NT2/D1 (cell line): Measurements from ENCODE around the gene NCKIPSD.

Experiments
- DNase-seq: peaks from one replicate; pipeline ENCODE4 v3.0.0-alpha.2; 2011; ENCODE audit warnings: low read depth, low spot score
- H3K27me3 ChIP-seq: 2 replicates; pipeline ENCODE4 v1.6.0; 2011; ENCODE audit warnings: mild to moderate bottlenecking; ENCODE audit not compliant: insufficient read length, insufficient read depth
- H3K36me3 ChIP-seq: 2 replicates; pipeline ENCODE4 v1.6.1; 2011; ENCODE audit warnings: mild to moderate bottlenecking, low read length, mixed read lengths; ENCODE audit not compliant: insufficient read depth, insufficient read length
- H3K4me1 ChIP-seq: 2 replicates; pipeline ENCODE4 v1.5.1; 2011; ENCODE audit not compliant: insufficient read depth, insufficient read length
- H3K4me3 ChIP-seq: 2 replicates; pipeline ENCODE4 v1.5.1; 2011; ENCODE audit warnings: low read depth; ENCODE audit not compliant: insufficient read length
- H3K9ac ChIP-seq: 2 replicates; pipeline ENCODE4 v1.6.0; 2011; ENCODE audit warnings: low read depth; ENCODE audit not compliant: insufficient read length
- H3K9me3 ChIP-seq: 2 replicates; pipeline ENCODE4 v1.5.1; 2011; ENCODE audit warnings: mild to moderate bottlenecking, low read length; ENCODE audit not compliant: insufficient read depth
- SUZ12 ChIP-seq: IDR thresholded peaks from 2 replicates; pipeline ENCODE4 v1.6.1; 2011; ENCODE audit not compliant: insufficient read length, insufficient read depth; ENCODE audit errors: extremely low read depth
- YY1 ChIP-seq: IDR thresholded peaks from 2 replicates; pipeline ENCODE4 v1.6.1; 2011; ENCODE audit not compliant: insufficient read length, insufficient read depth
- ZNF274 ChIP-seq: IDR thresholded peaks from 2 replicates; pipeline ENCODE4 v1.6.1; 2011; ENCODE audit warnings: mild to moderate bottlenecking, low read depth, low read length

NCKIPSD gene

GRCh38 chr3:48660800-48661400 lies 24.8 kb downstream of the NCKIPSD start:
- Histone ChIP-seq H3K4me3 (no peak overlapping the region), H3K4me1 (peaks cover 13% of the 10 kb centered on the region), H3K9ac (no peak overlapping the region), H3K27me3 (peaks cover 7% of the 10 kb centered on the region), H3K9me3 (no peaks in the 10 kb centered on the region), H3K36me3 (peaks cover 36% of the 10 kb centered on the region)
- TF ChIP-seq YY1 (no peak), ZNF274 (no peak), SUZ12 (no peak)
- DNase-seq, result no peak

- peak overlapping the region; percentile 28 for H3K9ac ChIP-seq
- peaks cover 57% of the 10 kb centered on the region for H3K36me3 ChIP-seq
- TF ChIP-seq YY1 (no peak), ZNF274 (no peak), SUZ12 (no peak)
- peaks cover 10% of the 10 kb centered on the region for H3K4me1 ChIP-seq
- H3K9me3 ChIP-seq, result no peaks in the 10 kb centered on the region
- DNase-seq, result no peak
- peaks cover 8% of the 10 kb centered on the region for H3K27me3 ChIP-seq
- H3K4me3 ChIP-seq, result no peak overlapping the region
Measured at GRCh38 chr3:48656841-48657281, 28.9 kb downstream of the NCKIPSD start.

DNA sequence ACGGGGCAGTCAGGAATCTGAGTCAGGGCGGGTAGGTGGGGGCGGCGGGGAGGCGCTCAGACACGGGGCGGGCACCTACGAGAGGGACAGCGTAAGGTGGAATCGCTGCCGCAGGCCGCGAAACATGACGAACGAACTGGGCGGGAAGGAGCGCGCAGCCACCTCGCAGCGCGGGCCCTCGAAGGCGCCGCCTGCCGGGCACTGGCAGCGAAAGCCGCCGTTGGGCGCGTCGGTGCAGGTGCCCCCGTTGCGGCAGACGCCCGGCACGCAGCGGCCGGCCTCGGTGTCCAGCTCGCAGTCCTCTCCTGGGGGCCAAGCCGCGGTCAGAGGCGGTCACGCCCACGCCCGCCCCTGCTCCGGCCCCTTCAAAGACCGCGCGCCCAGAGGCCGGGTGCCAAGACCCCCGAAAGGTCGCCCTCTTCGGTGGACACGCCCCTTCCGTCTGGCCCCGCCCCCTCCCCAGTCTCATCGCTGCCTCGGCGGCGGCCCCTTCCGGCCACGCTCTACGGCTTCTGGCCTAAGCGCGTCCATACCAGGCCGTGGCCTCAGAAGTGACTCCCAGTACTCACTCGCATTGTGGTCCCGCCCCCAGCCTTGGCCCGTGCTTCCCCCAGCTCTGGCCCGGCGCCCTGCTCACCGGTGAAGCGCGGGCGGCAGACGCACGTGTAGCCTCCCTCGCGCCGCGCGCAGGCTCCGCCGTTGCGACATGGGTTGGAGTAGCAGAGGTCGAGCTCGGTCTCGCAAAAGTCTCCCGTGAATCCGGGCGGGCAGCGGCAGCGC lies 29.5 kb downstream of the NCKIPSD start:
- Histone ChIP-seq H3K9me3 (no peaks in the 10 kb centered on the region), H3K4me1 (peaks cover 9% of the 10 kb centered on the region), H3K36me3 (peaks cover 57% of the 10 kb centered on the region), H3K4me3 (no peak overlapping the region), H3K27me3 (peaks cover 7% of the 10 kb centered on the region), H3K9ac (peak overlapping the region; percentile 28)
- DNase-seq, result peak; percentile 68
- TF ChIP-seq ZNF274 (no peak), YY1 (no peak), SUZ12 (no peak)

DNA sequence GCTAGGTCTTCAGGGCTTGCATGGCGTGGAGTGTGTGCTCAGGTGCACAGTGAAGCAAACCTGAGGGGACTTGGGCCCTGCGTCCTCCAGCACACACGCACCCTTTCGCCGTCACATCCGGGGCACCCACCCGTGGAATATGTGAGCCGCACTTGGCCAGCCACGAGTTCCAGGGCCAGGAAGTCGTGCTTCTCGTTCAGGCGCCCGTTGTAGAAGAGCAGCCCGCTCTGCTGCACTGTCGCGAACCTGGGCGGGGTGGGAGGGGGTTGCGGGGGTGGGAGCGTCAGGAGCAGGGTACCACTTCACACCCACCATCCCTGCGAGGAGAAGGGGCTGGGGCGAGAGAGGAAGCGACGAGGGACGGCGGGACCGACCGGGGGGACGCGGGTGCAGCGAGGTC lies 30.1 kb downstream of the NCKIPSD start:
- H3K27me3 ChIP-seq, result peaks cover 7% of the 10 kb centered on the region
- H3K9me3 ChIP-seq, result no peaks in the 10 kb centered on the region
- peaks cover 7% of the 10 kb centered on the region for H3K4me1 ChIP-seq
- TF ChIP-seq ZNF274 (no peak), SUZ12 (no peak), YY1 (no peak)
- H3K36me3 ChIP-seq, result peaks cover 52% of the 10 kb centered on the region
- DNase-seq, result no peak
- no peak overlapping the region for H3K9ac ChIP-seq
- no peak overlapping the region for H3K4me3 ChIP-seq

DNA sequence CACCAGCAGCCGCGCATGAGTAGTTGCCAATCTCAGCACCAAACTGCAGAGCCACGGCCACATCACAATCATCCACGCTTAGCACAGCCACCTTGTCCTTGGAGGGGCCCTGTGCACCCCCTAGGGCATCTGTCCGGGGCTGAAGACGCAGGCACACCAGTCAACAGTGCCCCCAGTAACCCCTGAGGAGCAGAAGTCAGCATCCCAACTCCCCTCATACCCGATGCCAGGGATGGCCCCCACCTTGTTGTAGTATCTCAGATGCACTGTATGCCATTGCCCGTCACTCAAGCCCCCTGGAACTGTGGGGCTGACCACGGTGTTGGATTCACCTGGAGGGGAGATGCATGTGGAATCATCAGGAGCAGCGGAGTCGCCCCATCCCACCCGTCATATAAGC lies 30.7 kb downstream of the NCKIPSD start:
- H3K4me1 ChIP-seq, result peaks cover 7% of the 10 kb centered on the region
- peaks cover 7% of the 10 kb centered on the region for H3K27me3 ChIP-seq
- DNase-seq, result no peak
- no peak overlapping the region for H3K4me3 ChIP-seq
- no peaks in the 10 kb centered on the region for H3K9me3 ChIP-seq
- no peak overlapping the region for H3K9ac ChIP-seq
- TF ChIP-seq YY1, result no peak
- peaks cover 48% of the 10 kb centered on the region for H3K36me3 ChIP-seq

GRCh38 chr3:48652923-48653715 lies 32.6 kb downstream of the NCKIPSD start:
- DNase-seq, result no peak
- H3K4me3 ChIP-seq, result no peak overlapping the region
- TF ChIP-seq SUZ12 (no peak), ZNF274 (no peak), YY1 (no peak)
- peaks cover 7% of the 10 kb centered on the region for H3K4me1 ChIP-seq
- no peaks in the 10 kb centered on the region for H3K9me3 ChIP-seq
- peaks cover 34% of the 10 kb centered on the region for H3K36me3 ChIP-seq
- H3K27me3 ChIP-seq, result peaks cover 7% of the 10 kb centered on the region
- no peak overlapping the region for H3K9ac ChIP-seq

DNA sequence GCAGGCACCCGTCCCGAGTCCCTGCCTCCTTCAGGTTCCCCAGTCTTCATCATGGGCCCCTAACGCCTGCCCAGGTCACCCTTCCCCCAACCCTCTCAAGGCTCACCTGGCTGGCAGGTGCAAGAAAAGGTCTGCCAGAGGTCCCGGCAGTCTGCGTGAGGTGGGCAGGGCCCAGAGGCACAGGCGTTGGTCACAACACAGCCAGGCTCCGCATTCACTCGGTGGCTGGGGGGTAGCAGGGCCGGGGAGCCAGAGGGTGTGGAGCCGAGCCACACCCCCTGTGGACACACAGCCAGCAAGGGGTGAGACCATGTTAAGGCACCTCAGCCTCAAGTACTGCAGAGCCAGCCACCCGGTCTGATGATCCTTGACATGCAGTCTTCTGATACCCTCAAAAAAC lies 33.9 kb downstream of the NCKIPSD start:
- peaks cover 7% of the 10 kb centered on the region for H3K27me3 ChIP-seq
- H3K9ac ChIP-seq, result no peak overlapping the region
- peaks cover 30% of the 10 kb centered on the region for H3K36me3 ChIP-seq

More for the DNA sequence above, 33.9 kb downstream of the NCKIPSD start:
- Histone ChIP-seq H3K4me3 (no peak overlapping the region), H3K9me3 (no peaks in the 10 kb centered on the region), H3K4me1 (peaks cover 5% of the 10 kb centered on the region)
- no peak for DNase-seq
- TF ChIP-seq YY1, result no peak
- no peak for TF ChIP-seq SUZ12
- no peak for TF ChIP-seq ZNF274
